Adrenal gland (tissue), 5 donors: ENCODE results near the gene TMEM179.

Experiments
- POLR2A ChIP-seq, 2 donors: fragments of 450-650 bp; IDR thresholded peaks; one replicate each; pipeline ENCODE4 v1.6.1; 2017; ENCODE audit warnings: antibody characterized with exemption in 2 of 2, mild to moderate bottlenecking in 2 of 2, moderate library complexity in 1 of 2
- TF ChIP-seq, protein P1 (sequence below), 6 experiments: fragments of 450-650 bp in 4 of 6; fragments of 200-600 bp in 2 of 6; sonication (generic) in 1 of 6; IDR thresholded peaks; 1 replicate in 5 of 6; 2 replicates in 1 of 6; pipeline versions ENCODE4 v1.5.1 to v1.8.0; 2016 to 2021; ENCODE audit warnings: antibody characterized with exemption in 6 of 6, mild to moderate bottlenecking in 2 of 6, moderate library complexity in 1 of 6
- donor health status: DM: no; HTN: no; CAD: no.

DNA sequence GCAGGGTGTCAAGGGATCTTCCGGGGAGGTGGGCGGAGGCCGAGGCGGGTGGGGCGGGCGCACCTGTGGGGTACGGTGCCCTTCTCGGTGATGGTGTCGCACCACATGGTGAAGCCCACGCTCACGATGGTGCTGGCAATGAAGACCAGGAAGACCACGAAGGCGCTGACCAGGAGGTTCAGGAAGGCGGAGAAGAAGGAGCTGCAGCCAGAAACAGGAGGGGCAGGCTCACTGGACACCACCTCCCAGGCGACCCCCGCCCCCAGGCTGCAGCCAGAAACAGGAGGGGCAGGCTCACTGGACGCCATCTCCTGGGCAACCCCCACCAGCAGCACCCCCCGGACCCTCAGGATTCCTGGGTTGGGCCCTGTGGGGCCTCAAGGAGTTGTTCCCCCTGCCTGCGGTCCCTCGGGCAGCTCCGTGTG is 7.6 kb downstream of the TMEM179 start:
- TF ChIP-seq, protein P1, sequence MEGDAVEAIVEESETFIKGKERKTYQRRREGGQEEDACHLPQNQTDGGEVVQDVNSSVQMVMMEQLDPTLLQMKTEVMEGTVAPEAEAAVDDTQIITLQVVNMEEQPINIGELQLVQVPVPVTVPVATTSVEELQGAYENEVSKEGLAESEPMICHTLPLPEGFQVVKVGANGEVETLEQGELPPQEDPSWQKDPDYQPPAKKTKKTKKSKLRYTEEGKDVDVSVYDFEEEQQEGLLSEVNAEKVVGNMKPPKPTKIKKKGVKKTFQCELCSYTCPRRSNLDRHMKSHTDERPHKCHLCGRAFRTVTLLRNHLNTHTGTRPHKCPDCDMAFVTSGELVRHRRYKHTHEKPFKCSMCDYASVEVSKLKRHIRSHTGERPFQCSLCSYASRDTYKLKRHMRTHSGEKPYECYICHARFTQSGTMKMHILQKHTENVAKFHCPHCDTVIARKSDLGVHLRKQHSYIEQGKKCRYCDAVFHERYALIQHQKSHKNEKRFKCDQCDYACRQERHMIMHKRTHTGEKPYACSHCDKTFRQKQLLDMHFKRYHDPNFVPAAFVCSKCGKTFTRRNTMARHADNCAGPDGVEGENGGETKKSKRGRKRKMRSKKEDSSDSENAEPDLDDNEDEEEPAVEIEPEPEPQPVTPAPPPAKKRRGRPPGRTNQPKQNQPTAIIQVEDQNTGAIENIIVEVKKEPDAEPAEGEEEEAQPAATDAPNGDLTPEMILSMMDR (IDR thresholded peaks at IDR 0.05) = no peak
- TF ChIP-seq POLR2A (IDR thresholded peaks at IDR 0.05) = no peak
